Stomach (tissue), 4 donors: Measurements from ENCODE around the gene GABARAP.

Experiments used
- EP300 ChIP-seq: sonication (generic); formaldehyde crosslinking; IDR thresholded peaks from one replicate; pipeline ENCODE4 v1.6.1; 2017; ENCODE audit warnings: antibody characterized with exemption
- POLR2A ChIP-seq, 4 donors: fragments of 450-650 bp; IDR thresholded peaks; one replicate each; pipeline ENCODE4 v1.6.1; 2016; ENCODE audit warnings: antibody characterized with exemption in 4 of 4, control low read depth in 2 of 4, mild to moderate bottlenecking in 1 of 4, moderate library complexity in 1 of 4
- POLR2AphosphoS5 ChIP-seq, 3 donors: sonication (generic); formaldehyde crosslinking; IDR thresholded peaks; one replicate each; pipeline ENCODE4 v1.6.1; 2016; ENCODE audit warnings: antibody characterized with exemption in 3 of 3
- TF ChIP-seq, protein P1 (sequence below), 7 experiments: fragments of 450-650 bp in 4 of 7; fragments of 200-600 bp in 3 of 7; sonication (generic) in 3 of 7; IDR thresholded peaks; one replicate each; pipeline ENCODE4 v1.5.1; 2016 to 2019; ENCODE audit warnings: antibody characterized with exemption in 7 of 7, control low read depth in 2 of 7, mild to moderate bottlenecking in 1 of 7

- TF ChIP-seq, protein P1, sequence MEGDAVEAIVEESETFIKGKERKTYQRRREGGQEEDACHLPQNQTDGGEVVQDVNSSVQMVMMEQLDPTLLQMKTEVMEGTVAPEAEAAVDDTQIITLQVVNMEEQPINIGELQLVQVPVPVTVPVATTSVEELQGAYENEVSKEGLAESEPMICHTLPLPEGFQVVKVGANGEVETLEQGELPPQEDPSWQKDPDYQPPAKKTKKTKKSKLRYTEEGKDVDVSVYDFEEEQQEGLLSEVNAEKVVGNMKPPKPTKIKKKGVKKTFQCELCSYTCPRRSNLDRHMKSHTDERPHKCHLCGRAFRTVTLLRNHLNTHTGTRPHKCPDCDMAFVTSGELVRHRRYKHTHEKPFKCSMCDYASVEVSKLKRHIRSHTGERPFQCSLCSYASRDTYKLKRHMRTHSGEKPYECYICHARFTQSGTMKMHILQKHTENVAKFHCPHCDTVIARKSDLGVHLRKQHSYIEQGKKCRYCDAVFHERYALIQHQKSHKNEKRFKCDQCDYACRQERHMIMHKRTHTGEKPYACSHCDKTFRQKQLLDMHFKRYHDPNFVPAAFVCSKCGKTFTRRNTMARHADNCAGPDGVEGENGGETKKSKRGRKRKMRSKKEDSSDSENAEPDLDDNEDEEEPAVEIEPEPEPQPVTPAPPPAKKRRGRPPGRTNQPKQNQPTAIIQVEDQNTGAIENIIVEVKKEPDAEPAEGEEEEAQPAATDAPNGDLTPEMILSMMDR (IDR thresholded peaks at IDR 0.05), result no peak
- TF ChIP-seq EP300, result peak; percentile 35
- TF ChIP-seq POLR2AphosphoS5 (IDR thresholded peaks at IDR 0.05), result peak in 1 of 3 donors; percentile 51
- no peak for TF ChIP-seq POLR2A (IDR thresholded peaks at IDR 0.05)
These were observed 37.3 kb downstream of the GABARAP start for GRCh38 chr17:7204828-7205461.
